Measurements from ENCODE around the gene RUNX1. TPM values are rescaled to one million over a fixed set of nuclear protein-coding genes. Genes with fewer than 3 reads are reported as not detected.
A peak's percentile ranks its signal among the peaks of the same experiment; 100 is the strongest.

Gene RUNX1
- total and polyA plus RNA-seq, 10 of the 15 experiments (the other 5 are each of a cell fraction or from before 2014, with no cell fraction given) = 0.90 to 15.2 (median 4.1) TPM

- no peak overlapping the region for H2AFZ ChIP-seq (ENCODE audit: control insufficient read depth, low read depth, low read length)
- ChIA-PET SMC1A (ENCODE audit: uncharacterized antibody, unreplicated experiment) (no interaction called here), CTCF (interaction anchor here (0.7 kb wide), 1 partner anchor 126 kb away, joined by 3 read pairs; no protein-coding TSS in a partner anchor), POLR2A (no interaction called here), RAD21 (ENCODE audit: unreplicated experiment) (no interaction called here)
- H3K36me3 ChIP-seq (ENCODE audit: control insufficient read depth in 2 of 2, insufficient read depth in 2 of 2, low read length in 1 of 2) = no peaks in the 10 kb centered on the region
- in situ Hi-C loops (cut with MboI) (no loop called here), intact Hi-C loops (cut with micrococcal nuclease; ENCODE audit: unreplicated experiment) (loop anchor here (1.0 to 5.0 kb wide), 2 partner anchors 509 to 951 kb away; no protein-coding TSS in a partner anchor)
- FAIRE-seq (no peak), DNase-seq (ENCODE audit: low read depth, low spot score) (no peak), ATAC-seq (no peak)
- no peaks in the 10 kb centered on the region; the same call in none of the 2 replicates for H3K79me2 ChIP-seq (ENCODE audit: control insufficient read depth, insufficient read depth, low read length)
- no peaks in the 10 kb centered on the region; the same call in 2 of the 3 replicates for H3K9me3 ChIP-seq (replicated peaks; ENCODE audit: control insufficient read depth, insufficient read depth, low read length)
- H3K4me1 ChIP-seq (ENCODE audit: control insufficient read depth, insufficient read depth, low read length) = peaks cover 5% of the 10 kb centered on the region
- H3K27me3 ChIP-seq (replicated peaks in 1 of 2; ENCODE audit: control insufficient read depth in 2 of 2, insufficient read depth in 2 of 2, low read length in 1 of 2) = peaks cover 3 to 9% of the 10 kb centered on the region in 2 experiments
- H3K4me3 ChIP-seq = 0 out of 2 replicates have a peak overlapping the region, but pooled peaks have one; percentile 72
- H3K9ac ChIP-seq (ENCODE audit: control insufficient read depth, insufficient read depth, low read length) = no peak overlapping the region
- BruUV-seq (replicated peaks) = no TSS peak
- no peak overlapping the region for H3K27ac ChIP-seq (ENCODE audit: control insufficient read depth, insufficient read depth)
- WGBS (ENCODE audit: insufficient coverage, insufficient replicate concordance, low lambda C conversion rate, missing lambda C conversion rate) = 47% methylated on average over 60 of the region's 60 CpGs
- peak overlapping the region; percentile 68; the same call in 1 of the 2 replicates for H3K4me2 ChIP-seq (ENCODE audit: control insufficient read depth, insufficient read depth)
- no peaks in the 10 kb centered on the region for H4K20me1 ChIP-seq (ENCODE audit: control insufficient read depth, insufficient read depth)
- no peak for TF ChIP-seq YBX1 (IDR thresholded peaks at IDR 0.05)
- no peak for TF ChIP-seq STAT3 (IDR thresholded peaks at IDR 0.05; ENCODE audit: low read depth, low read length)
- no peak for TF ChIP-seq BRCA1 (IDR thresholded peaks at IDR 0.05; ENCODE audit: low read depth, low read length)
- no peak for TF ChIP-seq IKZF2 (IDR thresholded peaks at IDR 0.05)
- no peak for TF ChIP-seq SIX5 (IDR thresholded peaks at IDR 0.05; ENCODE audit: low read depth, low read length, severe bottlenecking)
- no peak for TF ChIP-seq ATF7 (IDR thresholded peaks at IDR 0.05; ENCODE audit: low read depth)
- no peak for TF ChIP-seq ETV6 (conservative IDR thresholded peaks at IDR 0.05 in 1 of 2, IDR thresholded peaks at IDR 0.05 in 1 of 2; ENCODE audit: borderline replicate concordance in 1 of 2, low read depth in 1 of 2)
- TF ChIP-seq CUX1 (IDR thresholded peaks at IDR 0.05; ENCODE audit: insufficient replicate concordance, low read depth, low read length) = no peak
- no peak for TF ChIP-seq RAD51 (IDR thresholded peaks at IDR 0.05)
- no peak for TF ChIP-seq USF1 (IDR thresholded peaks at IDR 0.05; ENCODE audit: borderline replicate concordance, extremely low read length, insufficient read depth, low read depth, low read length)
- no peak for TF ChIP-seq KDM1A (IDR thresholded peaks at IDR 0.05; ENCODE audit: borderline replicate concordance)
- no peak for TF ChIP-seq HSF1 (IDR thresholded peaks at IDR 0.05; ENCODE audit: low read depth, low read length)
- no peak for TF ChIP-seq TCF12 (IDR thresholded peaks at IDR 0.05; ENCODE audit: low read depth, low read length)
- no peak for TF ChIP-seq MAX (IDR thresholded peaks at IDR 0.05; ENCODE audit: low read depth, low read length)
- TF ChIP-seq ASH2L (IDR thresholded peaks at IDR 0.05; ENCODE audit: borderline replicate concordance, low read depth) = no peak
Measured at GRCh38 chr21:34890724-34891612, 158.1 kb downstream of the RUNX1 start.

All from GM12878 (cell line).